IPS DF 4.7 (cell line): Measurements from ENCODE around the gene TMEM89.

Experiments used
- DNase-seq: peaks from one replicate; pipeline ENCODE4 v3.0.0-alpha.2; 2013; ENCODE audit warnings: low spot score; ENCODE audit errors: extremely low read depth

TMEM89 gene

GRCh38 chr3:48614044-48614443 is 7.5 kb downstream of the TMEM89 start:
- no peak for DNase-seq

GRCh38 chr3:48612309-48612708 is 9.3 kb downstream of the TMEM89 start:
- no peak for DNase-seq

- DNase-seq, result peak; percentile 74
Measured at GRCh38 chr3:48609088-48610005, 12.2 kb downstream of the TMEM89 start, which contains the start of gene UQCRC1. UQCRC1 (minus strand) TSS chr3:48609646; CDS start chr3:48609620, 26 bp downstream.

- no peak for DNase-seq
Measured at GRCh38 chr3:48607519-48607918, 14.1 kb downstream of the TMEM89 start.

GRCh38 chr3:48601622-48601994 is 20.0 kb downstream of the TMEM89 start:
- DNase-seq, result no peak

- no peak for DNase-seq
Measured at GRCh38 chr3:48600711-48601621, 20.6 kb downstream of the TMEM89 start.

- DNase-seq, result no peak
Measured at GRCh38 chr3:48599509-48600285, 21.9 kb downstream of the TMEM89 start.

- DNase-seq, result no peak
Measured at GRCh38 chr3:48599077-48599501, 22.5 kb downstream of the TMEM89 start.

- no peak for DNase-seq
Measured at GRCh38 chr3:48598323-48599076, 23.1 kb downstream of the TMEM89 start.

- DNase-seq, result no peak
Measured at GRCh38 chr3:48597408-48597800, 24.2 kb downstream of the TMEM89 start.

GRCh38 chr3:48596676-48597407 is 24.7 kb downstream of the TMEM89 start:
- DNase-seq, result no peak

GRCh38 chr3:48596157-48596556 is 25.4 kb downstream of the TMEM89 start:
- DNase-seq, result no peak

GRCh38 chr3:48595526-48596121 is 25.9 kb downstream of the TMEM89 start:
- no peak for DNase-seq

GRCh38 chr3:48595075-48595525 is 26.5 kb downstream of the TMEM89 start, which contains the start of gene COL7A1:
COL7A1 (minus strand) TSS chr3:48595329; CDS start chr3:48595159, 170 bp downstream.
- DNase-seq, result no peak

GRCh38 chr3:48594417-48595049 is 27.0 kb downstream of the TMEM89 start:
- no peak for DNase-seq

- no peak for DNase-seq
Measured at GRCh38 chr3:48593337-48593736, 28.2 kb downstream of the TMEM89 start.

GRCh38 chr3:48592519-48593087 is 29.0 kb downstream of the TMEM89 start:
- no peak for DNase-seq

- no peak for DNase-seq
Measured at GRCh38 chr3:48591886-48592518, 29.6 kb downstream of the TMEM89 start.
